HEK293T (cell line): ENCODE data around the gene SP1.

ENCODE experiments used
- PKNOX1 ChIP-seq: fragments of 450-650 bp; IDR thresholded peaks from 2 replicates; pipeline ENCODE4 v1.6.1; 2016
- SP1 ChIP-seq: fragments of 450-650 bp; IDR thresholded peaks from 2 replicates; pipeline ENCODE4 v1.6.1; 2017

GRCh38 chr12:53450936-53451335 is 71.0 kb downstream of the SP1 start:
- TF ChIP-seq SP1 (no peak), PKNOX1 (no peak)
